ENCODE results near the gene C1QTNF4. TPM values are rescaled to one million over a fixed set of nuclear protein-coding genes. Genes with fewer than 3 reads are reported as not detected.
A peak's percentile ranks its signal among the peaks of the same experiment; 100 is the strongest.

The C1QTNF4 gene
- total and polyA plus RNA-seq, 2 of the 13 experiments (the other 11 are each of a cell fraction or from before 2014, with no cell fraction given) = not detected

- TF ChIP-seq, protein P1, sequence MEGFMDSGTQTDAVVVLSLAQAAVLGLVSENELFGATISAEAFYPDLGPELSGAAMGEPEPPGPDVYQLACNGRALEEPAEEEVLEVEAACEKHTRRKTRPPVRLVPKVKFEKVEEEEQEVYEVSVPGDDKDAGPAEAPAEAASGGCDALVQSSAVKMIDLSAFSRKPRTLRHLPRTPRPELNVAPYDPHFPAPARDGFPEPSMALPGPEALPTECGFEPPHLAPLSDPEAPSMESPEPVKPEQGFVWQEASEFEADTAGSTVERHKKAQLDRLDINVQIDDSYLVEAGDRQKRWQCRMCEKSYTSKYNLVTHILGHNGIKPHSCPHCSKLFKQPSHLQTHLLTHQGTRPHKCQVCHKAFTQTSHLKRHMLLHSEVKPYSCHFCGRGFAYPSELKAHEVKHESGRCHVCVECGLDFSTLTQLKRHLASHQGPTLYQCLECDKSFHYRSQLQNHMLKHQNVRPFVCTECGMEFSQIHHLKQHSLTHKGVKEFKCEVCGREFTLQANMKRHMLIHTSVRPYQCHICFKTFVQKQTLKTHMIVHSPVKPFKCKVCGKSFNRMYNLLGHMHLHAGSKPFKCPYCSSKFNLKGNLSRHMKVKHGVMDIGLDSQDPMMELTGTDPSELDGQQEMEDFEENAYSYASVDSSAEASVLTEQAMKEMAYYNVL (CRISPR knock-in tag; IDR thresholded peaks at IDR 0.05; ENCODE audit: borderline replicate concordance) = no peak
- TF ChIP-seq ZNF326 (CRISPR knock-in tag; IDR thresholded peaks at IDR 0.05; ENCODE audit: borderline replicate concordance) (no peak; the same call in 1 of the 2 replicates), ARNT2 (CRISPR knock-in tag; IDR thresholded peaks at IDR 0.05; ENCODE audit: low read depth) (peak; percentile 66; the same call in 1 of the 2 replicates), HMGA1 (CRISPR knock-in tag; conservative IDR thresholded peaks at IDR 0.05) (no peak), KDM4B (CRISPR knock-in tag; IDR thresholded peaks at IDR 0.05) (0 out of 2 replicates have a peak, but pooled peaks have one; percentile 15), KMT2B (CRISPR knock-in tag; IDR thresholded peaks at IDR 0.05) (peak; percentile 41; the same call in 1 of the 2 replicates), STAG1 (CRISPR knock-in tag; IDR thresholded peaks at IDR 0.05) (peak; percentile 49), ZNF687 (CRISPR knock-in tag; IDR thresholded peaks at IDR 0.05) (peak; percentile 90), JUN (CRISPR knock-in tag; IDR thresholded peaks at IDR 0.05) (no peak), DNMT1 (CRISPR knock-in tag; IDR thresholded peaks at IDR 0.05) (0 out of 2 replicates have a peak, but pooled peaks have one; percentile 80)
- TF ChIP-seq, protein P2, sequence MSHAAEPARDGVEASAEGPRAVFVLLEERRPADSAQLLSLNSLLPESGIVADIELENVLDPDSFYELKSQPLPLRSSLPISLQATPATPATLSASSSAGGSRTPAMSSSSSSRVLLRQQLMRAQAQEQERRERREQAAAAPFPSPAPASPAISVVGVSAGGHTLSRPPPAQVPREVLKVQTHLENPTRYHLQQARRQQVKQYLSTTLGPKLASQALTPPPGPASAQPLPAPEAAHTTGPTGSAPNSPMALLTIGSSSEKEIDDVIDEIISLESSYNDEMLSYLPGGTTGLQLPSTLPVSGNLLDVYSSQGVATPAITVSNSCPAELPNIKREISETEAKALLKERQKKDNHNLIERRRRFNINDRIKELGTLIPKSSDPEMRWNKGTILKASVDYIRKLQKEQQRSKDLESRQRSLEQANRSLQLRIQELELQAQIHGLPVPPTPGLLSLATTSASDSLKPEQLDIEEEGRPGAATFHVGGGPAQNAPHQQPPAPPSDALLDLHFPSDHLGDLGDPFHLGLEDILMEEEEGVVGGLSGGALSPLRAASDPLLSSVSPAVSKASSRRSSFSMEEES (CRISPR knock-in tag; IDR thresholded peaks at IDR 0.05) = no peak
- TF ChIP-seq, protein P3, sequence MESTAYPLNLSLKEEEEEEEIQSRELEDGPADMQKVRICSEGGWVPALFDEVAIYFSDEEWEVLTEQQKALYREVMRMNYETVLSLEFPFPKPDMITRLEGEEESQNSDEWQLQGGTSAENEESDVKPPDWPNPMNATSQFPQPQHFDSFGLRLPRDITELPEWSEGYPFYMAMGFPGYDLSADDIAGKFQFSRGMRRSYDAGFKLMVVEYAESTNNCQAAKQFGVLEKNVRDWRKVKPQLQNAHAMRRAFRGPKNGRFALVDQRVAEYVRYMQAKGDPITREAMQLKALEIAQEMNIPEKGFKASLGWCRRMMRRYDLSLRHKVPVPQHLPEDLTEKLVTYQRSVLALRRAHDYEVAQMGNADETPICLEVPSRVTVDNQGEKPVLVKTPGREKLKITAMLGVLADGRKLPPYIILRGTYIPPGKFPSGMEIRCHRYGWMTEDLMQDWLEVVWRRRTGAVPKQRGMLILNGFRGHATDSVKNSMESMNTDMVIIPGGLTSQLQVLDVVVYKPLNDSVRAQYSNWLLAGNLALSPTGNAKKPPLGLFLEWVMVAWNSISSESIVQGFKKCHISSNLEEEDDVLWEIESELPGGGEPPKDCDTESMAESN (CRISPR knock-in tag; conservative IDR thresholded peaks at IDR 0.05) = peak; percentile 36; the same call in 1 of the 2 replicates
- TF ChIP-seq, protein P4, sequence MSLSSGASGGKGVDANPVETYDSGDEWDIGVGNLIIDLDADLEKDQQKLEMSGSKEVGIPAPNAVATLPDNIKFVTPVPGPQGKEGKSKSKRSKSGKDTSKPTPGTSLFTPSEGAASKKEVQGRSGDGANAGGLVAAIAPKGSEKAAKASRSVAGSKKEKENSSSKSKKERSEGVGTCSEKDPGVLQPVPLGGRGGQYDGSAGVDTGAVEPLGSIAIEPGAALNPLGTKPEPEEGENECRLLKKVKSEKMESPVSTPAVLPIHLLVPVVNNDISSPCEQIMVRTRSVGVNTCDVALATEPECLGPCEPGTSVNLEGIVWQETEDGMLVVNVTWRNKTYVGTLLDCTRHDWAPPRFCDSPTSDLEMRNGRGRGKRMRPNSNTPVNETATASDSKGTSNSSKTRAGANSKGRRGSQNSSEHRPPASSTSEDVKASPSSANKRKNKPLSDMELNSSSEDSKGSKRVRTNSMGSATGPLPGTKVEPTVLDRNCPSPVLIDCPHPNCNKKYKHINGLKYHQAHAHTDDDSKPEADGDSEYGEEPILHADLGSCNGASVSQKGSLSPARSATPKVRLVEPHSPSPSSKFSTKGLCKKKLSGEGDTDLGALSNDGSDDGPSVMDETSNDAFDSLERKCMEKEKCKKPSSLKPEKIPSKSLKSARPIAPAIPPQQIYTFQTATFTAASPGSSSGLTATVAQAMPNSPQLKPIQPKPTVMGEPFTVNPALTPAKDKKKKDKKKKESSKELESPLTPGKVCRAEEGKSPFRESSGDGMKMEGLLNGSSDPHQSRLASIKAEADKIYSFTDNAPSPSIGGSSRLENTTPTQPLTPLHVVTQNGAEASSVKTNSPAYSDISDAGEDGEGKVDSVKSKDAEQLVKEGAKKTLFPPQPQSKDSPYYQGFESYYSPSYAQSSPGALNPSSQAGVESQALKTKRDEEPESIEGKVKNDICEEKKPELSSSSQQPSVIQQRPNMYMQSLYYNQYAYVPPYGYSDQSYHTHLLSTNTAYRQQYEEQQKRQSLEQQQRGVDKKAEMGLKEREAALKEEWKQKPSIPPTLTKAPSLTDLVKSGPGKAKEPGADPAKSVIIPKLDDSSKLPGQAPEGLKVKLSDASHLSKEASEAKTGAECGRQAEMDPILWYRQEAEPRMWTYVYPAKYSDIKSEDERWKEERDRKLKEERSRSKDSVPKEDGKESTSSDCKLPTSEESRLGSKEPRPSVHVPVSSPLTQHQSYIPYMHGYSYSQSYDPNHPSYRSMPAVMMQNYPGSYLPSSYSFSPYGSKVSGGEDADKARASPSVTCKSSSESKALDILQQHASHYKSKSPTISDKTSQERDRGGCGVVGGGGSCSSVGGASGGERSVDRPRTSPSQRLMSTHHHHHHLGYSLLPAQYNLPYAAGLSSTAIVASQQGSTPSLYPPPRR (CRISPR knock-in tag; IDR thresholded peaks at IDR 0.05; ENCODE audit: borderline replicate concordance) = no peak
These were observed 41.4 kb downstream of the C1QTNF4 start, which contains the start of gene CELF1 (continued) for GRCh38 chr11:47552566-47553405.
